Activated CD4-positive, alpha-beta T cell treated with anti-CD3 and anti-CD28 coated beads, Interleukin-2, amount 10 ng/mL, durations not matched to agents 7 days and 5 days (primary cell): ENCODE measurements around the gene GBE1. TPM values are rescaled to one million over a fixed set of nuclear protein-coding genes. Genes with fewer than 3 reads are reported as not detected.

Experiments used
- CTCF ChIA-PET: fragments of 350-600 bp; sonication (Branson Sonifier 250); formaldehyde crosslinking; loops from one replicate; lab custom pipeline; 2021; ENCODE audit warnings: antibody characterized with exemption; lab: Charles Lee
- POLR2A ChIA-PET: fragments of 350-600 bp; sonication (Branson Sonifier 250); formaldehyde crosslinking; loops from one replicate; lab custom pipeline; 2021; ENCODE audit warnings: antibody characterized with exemption; lab: Charles Lee
- DNase-seq: peaks from one replicate; pipeline ENCODE4 v3.0.0-alpha.2; 2020
- H3K27ac Mint-ChIP-seq: one replicate; pipeline ENCODE4 v1.8.0; 2021; ENCODE audit warnings: mild to moderate bottlenecking, moderate library complexity, mixed read lengths
- H3K27me3 Mint-ChIP-seq: one replicate; pipeline ENCODE4 v1.8.0; 2021; ENCODE audit warnings: mixed read lengths
- H3K36me3 Mint-ChIP-seq: one replicate; pipeline ENCODE4 v1.8.0; 2021; ENCODE audit warnings: low read depth, mixed read lengths
- H3K4me1 Mint-ChIP-seq: one replicate; pipeline ENCODE4 v1.8.0; 2021; ENCODE audit warnings: mixed read lengths
- H3K4me3 Mint-ChIP-seq: one replicate; pipeline ENCODE4 v1.8.0; 2021; ENCODE audit warnings: mild to moderate bottlenecking, moderate library complexity, mixed read lengths
- H3K9me3 Mint-ChIP-seq: one replicate; pipeline ENCODE4 v1.8.0; 2021; ENCODE audit warnings: mixed read lengths
- total RNA-seq, 2 experiments: library from RNA; stranded (reverse); gene quantifications; one replicate each; pipeline ENCODE4 v1.2.3, GENCODE V29; 2021

The GBE1 gene
- total RNA-seq, 2 experiments from 2014 or later = 17.9 to 20.2 TPM

DNA sequence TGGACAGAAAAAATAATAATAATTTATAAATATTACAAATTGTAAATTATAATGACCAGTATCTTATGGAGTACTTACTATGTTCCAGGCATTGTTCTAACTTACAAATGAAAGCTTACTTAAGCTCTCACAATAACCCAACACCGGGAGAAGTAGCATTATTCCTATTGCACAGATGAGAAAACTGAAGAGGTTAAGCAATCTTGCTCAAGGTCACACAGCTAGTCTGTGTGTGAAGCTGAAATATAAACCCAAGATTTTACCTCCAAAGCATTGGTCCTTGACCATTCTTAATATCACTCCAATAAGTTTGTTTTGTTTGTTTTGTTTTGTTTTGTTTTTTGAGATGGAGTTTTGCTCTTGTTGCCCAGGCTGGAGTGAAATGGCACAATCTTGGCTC lies 43.1 kb downstream of the GBE1 start:
- CTCF ChIA-PET = no interaction called here
- no peaks in the 10 kb centered on the region for H3K27me3 Mint-ChIP-seq
- no peaks in the 10 kb centered on the region for H3K9me3 Mint-ChIP-seq
- no peaks in the 10 kb centered on the region for H3K36me3 Mint-ChIP-seq
- POLR2A ChIA-PET = no interaction called here
- H3K27ac Mint-ChIP-seq = no peak overlapping the region
- no peak for DNase-seq
- H3K4me1 Mint-ChIP-seq = no peaks in the 10 kb centered on the region
- H3K4me3 Mint-ChIP-seq = no peak overlapping the region

GRCh38 chr3:81716870-81717509 lies 44.5 kb downstream of the GBE1 start:
- POLR2A ChIA-PET = no interaction called here
- CTCF ChIA-PET = no interaction called here
- Mint-ChIP-seq H3K4me1 (no peaks in the 10 kb centered on the region), H3K4me3 (no peak overlapping the region), H3K27ac (no peak overlapping the region), H3K36me3 (no peaks in the 10 kb centered on the region), H3K9me3 (peaks cover 6% of the 10 kb centered on the region), H3K27me3 (no peaks in the 10 kb centered on the region)
- DNase-seq = no peak

DNA sequence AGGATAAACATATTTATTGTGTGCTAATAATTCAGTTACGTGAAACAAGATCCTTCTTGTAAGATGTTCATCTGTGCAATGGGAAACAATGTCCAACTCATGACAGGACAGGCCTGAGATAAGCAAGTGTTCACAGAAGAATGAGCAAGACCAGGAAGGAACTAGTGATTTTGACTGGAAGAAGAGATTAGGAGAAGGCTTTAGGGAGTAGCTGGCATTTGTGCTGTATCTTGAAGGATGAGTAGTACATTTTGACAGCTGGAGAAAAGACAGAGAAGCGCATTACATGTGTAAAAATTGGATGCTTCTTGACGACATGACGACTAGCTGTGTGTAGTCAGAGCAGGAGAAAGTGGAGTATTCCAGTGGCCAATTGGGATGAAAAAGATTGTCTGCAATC lies 48.4 kb downstream of the GBE1 start:
- no peaks in the 10 kb centered on the region for H3K4me1 Mint-ChIP-seq
- DNase-seq = no peak
- no peaks in the 10 kb centered on the region for H3K27me3 Mint-ChIP-seq
- ChIA-PET CTCF (no interaction called here), POLR2A (no interaction called here)
- no peaks in the 10 kb centered on the region for H3K36me3 Mint-ChIP-seq
- no peak overlapping the region for H3K4me3 Mint-ChIP-seq
- peaks cover 6% of the 10 kb centered on the region for H3K9me3 Mint-ChIP-seq
- H3K27ac Mint-ChIP-seq = no peak overlapping the region

DNA sequence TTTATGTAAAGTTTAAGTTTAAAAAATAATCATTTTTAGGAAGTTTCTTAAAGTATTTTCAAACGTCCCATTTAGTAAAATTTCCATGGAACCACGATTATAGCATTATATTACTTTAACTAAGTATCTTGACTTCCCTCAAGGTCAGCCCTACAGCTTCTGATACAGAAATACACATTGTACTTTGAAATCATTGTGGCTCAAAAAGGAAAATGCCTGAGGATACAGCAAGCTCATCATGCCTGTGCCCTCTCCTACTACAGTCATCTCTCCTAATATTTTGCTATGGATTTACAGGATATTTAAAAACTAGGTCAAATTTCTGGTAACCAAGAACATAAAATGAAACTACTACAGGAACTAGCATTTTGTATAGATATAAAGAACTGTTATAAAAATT lies 51.8 kb downstream of the GBE1 start:
- Mint-ChIP-seq H3K4me3 (no peak overlapping the region), H3K27ac (no peak overlapping the region), H3K27me3 (no peaks in the 10 kb centered on the region), H3K36me3 (no peaks in the 10 kb centered on the region), H3K4me1 (no peaks in the 10 kb centered on the region), H3K9me3 (peaks cover 6% of the 10 kb centered on the region)
- POLR2A ChIA-PET = no interaction called here
- DNase-seq = no peak
- CTCF ChIA-PET = no interaction called here

DNA sequence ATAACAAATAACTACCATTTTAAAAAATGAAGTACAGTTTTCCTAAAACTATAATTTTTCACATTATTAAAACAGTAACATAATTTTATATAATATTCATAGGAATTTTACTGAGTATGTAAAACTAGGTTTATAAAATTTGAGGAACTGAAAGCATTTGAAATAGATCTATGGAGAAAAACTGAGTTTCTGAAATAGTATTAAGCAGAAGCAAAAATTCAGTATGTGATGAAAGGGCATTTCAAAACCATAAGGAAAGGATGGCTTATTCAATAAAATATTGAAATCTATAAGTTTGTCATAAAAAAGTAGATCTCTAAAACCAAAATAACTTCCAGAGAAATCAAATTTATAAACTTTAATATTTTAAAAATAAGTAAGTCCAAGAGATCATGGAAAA lies 53.4 kb downstream of the GBE1 start:
- no peaks in the 10 kb centered on the region for H3K36me3 Mint-ChIP-seq
- H3K27me3 Mint-ChIP-seq = no peaks in the 10 kb centered on the region
- no peak overlapping the region for H3K27ac Mint-ChIP-seq
- CTCF ChIA-PET = no interaction called here
- peaks cover 3% of the 10 kb centered on the region for H3K9me3 Mint-ChIP-seq
- H3K4me3 Mint-ChIP-seq = no peak overlapping the region
- no peak for DNase-seq
- H3K4me1 Mint-ChIP-seq = no peaks in the 10 kb centered on the region
- POLR2A ChIA-PET = no interaction called here

GRCh38 chr3:81702126-81702525 lies 59.3 kb downstream of the GBE1 start:
- Mint-ChIP-seq H3K4me3 (no peak overlapping the region), H3K27me3 (no peaks in the 10 kb centered on the region), H3K27ac (no peak overlapping the region), H3K9me3 (no peaks in the 10 kb centered on the region), H3K36me3 (peaks cover 4% of the 10 kb centered on the region), H3K4me1 (no peaks in the 10 kb centered on the region)
- ChIA-PET POLR2A (no interaction called here), CTCF (no interaction called here)
- no peak for DNase-seq

DNA sequence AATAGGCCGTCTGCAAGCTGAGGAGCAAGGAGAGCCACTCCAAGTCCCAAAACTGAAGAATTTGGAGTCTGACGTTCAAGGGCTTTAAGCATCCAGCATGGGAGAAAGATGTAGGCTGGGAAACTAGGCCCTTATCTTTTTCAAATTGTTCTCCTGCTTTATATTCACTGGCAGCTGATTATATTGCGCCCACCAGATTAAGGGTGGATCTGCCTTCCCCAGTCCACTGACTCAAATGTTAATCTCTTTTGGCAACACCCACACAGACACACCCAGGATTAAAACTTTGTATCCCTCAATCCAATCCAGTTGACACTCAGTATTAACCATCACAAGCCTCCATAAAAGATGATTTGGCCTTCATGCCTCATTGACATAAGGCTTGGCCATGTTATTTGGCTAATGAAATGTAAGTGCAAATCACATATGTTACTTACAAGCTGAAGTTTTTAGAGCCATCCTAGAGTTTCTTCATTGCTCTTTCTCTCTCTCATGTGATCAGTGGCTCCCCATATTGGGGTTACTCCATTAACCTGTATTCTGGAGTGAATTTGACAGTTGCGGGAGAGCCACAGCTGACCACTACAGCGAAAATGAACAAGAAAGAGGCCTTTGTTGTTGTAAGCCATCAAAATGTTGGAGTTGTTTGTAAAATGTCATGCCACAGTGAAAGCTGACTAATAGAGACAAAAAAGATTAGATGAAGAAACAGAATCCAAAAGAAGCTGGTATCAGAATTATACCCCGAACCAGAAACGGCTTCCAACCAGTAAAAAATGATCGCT lies 61.7 kb downstream of the GBE1 start:
- peaks cover 4% of the 10 kb centered on the region for H3K36me3 Mint-ChIP-seq
- H3K27ac Mint-ChIP-seq = no peak overlapping the region
- H3K9me3 Mint-ChIP-seq = no peaks in the 10 kb centered on the region
- CTCF ChIA-PET = no interaction called here
- H3K4me1 Mint-ChIP-seq = no peaks in the 10 kb centered on the region
- no peak for DNase-seq
- H3K4me3 Mint-ChIP-seq = no peak overlapping the region
- POLR2A ChIA-PET = no interaction called here
- H3K27me3 Mint-ChIP-seq = no peaks in the 10 kb centered on the region

DNA sequence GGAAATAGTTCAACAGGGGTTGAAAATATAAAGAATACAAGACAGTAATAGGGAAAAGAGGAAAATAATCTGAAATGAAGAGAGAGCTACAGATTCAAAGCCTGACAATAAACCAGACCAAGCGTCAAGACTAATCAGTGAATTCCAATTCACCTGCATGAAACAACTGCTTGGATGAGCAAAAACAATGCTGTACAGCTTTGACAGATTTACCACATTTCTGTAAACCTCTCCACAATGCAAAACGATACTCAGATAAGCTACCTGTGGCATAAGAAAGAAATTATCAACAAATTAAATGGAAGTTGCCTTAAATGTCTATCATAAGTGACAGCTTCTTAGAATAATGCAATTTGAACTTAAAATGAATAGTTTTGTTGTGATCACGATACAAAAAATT lies 65.4 kb downstream of the GBE1 start:
- Mint-ChIP-seq H3K4me1 (no peaks in the 10 kb centered on the region), H3K4me3 (no peak overlapping the region), H3K27ac (no peak overlapping the region), H3K9me3 (no peaks in the 10 kb centered on the region), H3K36me3 (peaks cover 4% of the 10 kb centered on the region), H3K27me3 (no peaks in the 10 kb centered on the region)
- DNase-seq = no peak
- CTCF ChIA-PET = no interaction called here
- POLR2A ChIA-PET = no interaction called here

DNA sequence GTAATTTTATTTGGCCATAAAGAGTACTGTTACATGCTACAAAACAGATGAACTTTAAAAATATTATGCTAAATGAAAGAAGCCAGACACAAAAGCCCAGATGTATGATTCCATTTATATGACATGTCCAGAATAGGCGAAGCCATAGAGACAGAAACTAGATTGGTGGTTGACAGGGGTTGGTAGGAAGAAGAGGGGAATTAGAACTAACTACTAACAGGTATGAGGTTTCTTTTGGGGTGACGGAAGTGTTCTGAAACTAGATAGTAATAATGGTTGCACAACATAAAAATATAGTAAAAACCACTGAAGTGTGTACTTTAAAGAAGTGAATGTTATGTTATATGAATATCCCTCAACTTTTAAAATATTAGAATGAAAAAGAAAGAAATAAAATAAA lies 66.1 kb downstream of the GBE1 start:
- H3K27me3 Mint-ChIP-seq = no peaks in the 10 kb centered on the region
- peaks cover 4% of the 10 kb centered on the region for H3K36me3 Mint-ChIP-seq
- ChIA-PET POLR2A (no interaction called here), CTCF (no interaction called here)
- DNase-seq = no peak
- no peaks in the 10 kb centered on the region for H3K4me1 Mint-ChIP-seq
- no peaks in the 10 kb centered on the region for H3K9me3 Mint-ChIP-seq
- no peak overlapping the region for H3K4me3 Mint-ChIP-seq
- no peak overlapping the region for H3K27ac Mint-ChIP-seq

- Mint-ChIP-seq H3K9me3 (no peaks in the 10 kb centered on the region), H3K4me3 (no peak overlapping the region), H3K27me3 (no peaks in the 10 kb centered on the region), H3K27ac (no peak overlapping the region), H3K36me3 (peaks cover 3% of the 10 kb centered on the region), H3K4me1 (peaks cover 2% of the 10 kb centered on the region)
- ChIA-PET POLR2A (no interaction called here), CTCF (no interaction called here)
- no peak for DNase-seq
Observed at GRCh38 chr3:81694662-81695061, 66.8 kb downstream of the GBE1 start.

DNA sequence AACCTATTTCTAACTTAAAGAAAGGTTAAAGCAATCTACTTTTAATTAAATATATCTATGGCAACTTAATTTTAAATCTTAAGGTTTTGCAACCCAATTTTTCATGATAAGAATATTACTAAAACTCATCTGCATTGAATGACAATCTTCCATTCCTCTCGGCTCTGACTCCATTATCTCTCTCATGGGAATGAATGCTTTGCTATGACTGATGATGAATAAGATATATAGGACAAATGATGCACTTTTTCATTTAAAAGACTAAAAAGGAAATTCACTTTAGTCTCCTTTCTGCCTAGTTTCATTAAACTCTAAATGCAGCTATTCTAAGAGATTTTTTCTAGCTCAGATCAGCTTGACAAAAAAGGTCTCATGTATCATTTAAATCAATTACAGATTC lies 68.7 kb downstream of the GBE1 start:
- no peaks in the 10 kb centered on the region for H3K27me3 Mint-ChIP-seq
- peaks cover 2% of the 10 kb centered on the region for H3K4me1 Mint-ChIP-seq
- ChIA-PET CTCF (no interaction called here), POLR2A (no interaction called here)
- no peak overlapping the region for H3K27ac Mint-ChIP-seq
- DNase-seq = no peak
- H3K9me3 Mint-ChIP-seq = no peaks in the 10 kb centered on the region
- no peak overlapping the region for H3K4me3 Mint-ChIP-seq
- no peaks in the 10 kb centered on the region for H3K36me3 Mint-ChIP-seq

- CTCF ChIA-PET = no interaction called here
- no peaks in the 10 kb centered on the region for H3K9me3 Mint-ChIP-seq
- H3K4me3 Mint-ChIP-seq = no peak overlapping the region
- H3K36me3 Mint-ChIP-seq = peaks cover 11% of the 10 kb centered on the region
- no peaks in the 10 kb centered on the region for H3K27me3 Mint-ChIP-seq
- no peak overlapping the region for H3K27ac Mint-ChIP-seq
- POLR2A ChIA-PET = no interaction called here
- DNase-seq = no peak
- peaks cover 2% of the 10 kb centered on the region for H3K4me1 Mint-ChIP-seq
Observed at GRCh38 chr3:81689617-81690016, 71.8 kb downstream of the GBE1 start.

DNA sequence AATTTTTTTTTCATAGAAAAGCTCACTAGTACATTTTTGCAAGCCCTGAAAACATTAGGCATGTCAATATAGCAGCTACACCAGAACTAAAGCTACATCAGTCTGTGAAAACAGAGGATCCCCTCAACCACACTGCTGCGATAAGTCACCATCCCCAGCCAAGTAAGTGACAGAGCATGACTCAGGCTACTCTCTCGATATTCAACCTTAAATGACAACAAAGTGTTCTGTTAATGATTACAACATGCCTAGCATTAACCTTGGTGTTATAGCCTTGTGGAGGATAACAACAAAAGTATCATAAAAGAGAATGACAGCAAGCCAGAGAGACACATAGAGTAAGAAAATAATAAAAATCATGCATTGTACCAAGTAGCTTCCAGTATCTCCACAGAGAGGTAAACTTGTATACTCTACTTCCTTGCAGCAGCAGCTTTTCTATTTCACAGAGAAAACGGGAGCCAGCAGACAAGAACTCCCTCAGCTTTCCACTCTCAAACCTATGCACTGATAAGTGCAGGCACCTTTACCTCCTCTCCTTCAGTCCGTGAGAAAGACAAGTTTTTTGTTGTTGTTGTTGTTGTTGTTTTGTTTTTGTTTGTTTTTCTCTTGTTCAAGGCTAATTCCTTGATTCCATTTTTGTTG lies 76.6 kb downstream of the GBE1 start:
- Mint-ChIP-seq H3K36me3 (peaks cover 13% of the 10 kb centered on the region), H3K4me3 (no peak overlapping the region), H3K27ac (no peak overlapping the region), H3K4me1 (peaks cover 2% of the 10 kb centered on the region), H3K27me3 (no peaks in the 10 kb centered on the region), H3K9me3 (no peaks in the 10 kb centered on the region)
- POLR2A ChIA-PET = no interaction called here
- DNase-seq = no peak
- CTCF ChIA-PET = no interaction called here
